Spleen (tissue), 3 donors: ENCODE data around the gene CMKLR1.

Source experiments
- POLR2A ChIP-seq, 3 donors: fragments of 450-650 bp; IDR thresholded peaks; one replicate each; pipeline ENCODE4 v1.5.1; 2017; ENCODE audit warnings: antibody characterized with exemption in 3 of 3, mild to moderate bottlenecking in 1 of 3
- POLR2AphosphoS5 ChIP-seq, 3 donors: sonication (generic); formaldehyde crosslinking; IDR thresholded peaks; one replicate each; pipeline ENCODE4 v1.5.1; 2017; ENCODE audit warnings: antibody characterized with exemption in 3 of 3

- no peak for TF ChIP-seq POLR2A (IDR thresholded peaks at IDR 0.05)
- TF ChIP-seq POLR2AphosphoS5 (IDR thresholded peaks at IDR 0.05) = peak in 1 of 3 donors; percentile 36
Measured at GRCh38 chr12:108333898-108334699, 5.0 kb downstream of the CMKLR1 start.
